HUES48 (cell line): ENCODE results near the gene TSPAN15.

ENCODE experiments used
- H3K27ac ChIP-seq: one replicate; pipeline ENCODE4 v1.7.0; 2013; ENCODE audit warnings: low read depth, low read length, inconsistent platforms
- H3K27me3 ChIP-seq: 2 replicates; pipeline ENCODE4 v1.6.1; 2013; ENCODE audit warnings: mild to moderate bottlenecking, low read length; ENCODE audit not compliant: control insufficient read depth, insufficient read depth
- H3K36me3 ChIP-seq: 2 replicates; pipeline ENCODE4 v1.6.1; 2013; ENCODE audit warnings: low read length; ENCODE audit not compliant: control insufficient read depth, insufficient read depth
- H3K4me1 ChIP-seq: 2 replicates; pipeline ENCODE4 v1.6.1; 2013; ENCODE audit warnings: mild to moderate bottlenecking, low read length; ENCODE audit not compliant: control insufficient read depth, insufficient read depth
- H3K4me3 ChIP-seq: 2 replicates; pipeline ENCODE4 v1.5.1; 2013; ENCODE audit warnings: mild to moderate bottlenecking, low read depth, low read length
- H3K9ac ChIP-seq: 2 replicates; pipeline ENCODE4 v1.6.1; 2013; ENCODE audit warnings: mild to moderate bottlenecking, low read depth, low read length, moderate library complexity
- H3K9me3 ChIP-seq: 2 replicates; pipeline ENCODE4 v1.6.1; 2013; ENCODE audit warnings: low read length; ENCODE audit not compliant: control insufficient read depth, insufficient read depth

The TSPAN15 gene

GRCh38 chr10:69468751-69469089 is 17.5 kb downstream of the TSPAN15 start:
- Histone ChIP-seq H3K4me1 (peaks cover 12% of the 10 kb centered on the region), H3K9ac (no peak overlapping the region), H3K9me3 (no peaks in the 10 kb centered on the region), H3K27ac (no peak overlapping the region), H3K4me3 (no peak overlapping the region; the same call in 1 of the 2 replicates), H3K27me3 (no peaks in the 10 kb centered on the region), H3K36me3 (no peaks in the 10 kb centered on the region)

- no peak overlapping the region for H3K27ac ChIP-seq
- no peaks in the 10 kb centered on the region for H3K36me3 ChIP-seq
- H3K4me3 ChIP-seq = no peak overlapping the region
- no peaks in the 10 kb centered on the region for H3K9me3 ChIP-seq
- no peaks in the 10 kb centered on the region for H3K27me3 ChIP-seq
- H3K4me1 ChIP-seq = peaks cover 12% of the 10 kb centered on the region
- no peak overlapping the region for H3K9ac ChIP-seq
These were observed 18.7 kb downstream of the TSPAN15 start for GRCh38 chr10:69469976-69470375.

- Histone ChIP-seq H3K36me3 (no peaks in the 10 kb centered on the region), H3K9me3 (no peaks in the 10 kb centered on the region), H3K27ac (no peak overlapping the region), H3K4me1 (peaks cover 12% of the 10 kb centered on the region), H3K27me3 (no peaks in the 10 kb centered on the region), H3K9ac (no peak overlapping the region), H3K4me3 (no peak overlapping the region)
These were observed 19.5 kb downstream of the TSPAN15 start for GRCh38 chr10:69470463-69471384.

GRCh38 chr10:69472142-69472541 is 20.9 kb downstream of the TSPAN15 start:
- H3K27ac ChIP-seq = no peak overlapping the region
- H3K4me1 ChIP-seq = peaks cover 12% of the 10 kb centered on the region

GRCh38 chr10:69472544-69472943 is 21.3 kb downstream of the TSPAN15 start:
- H3K36me3 ChIP-seq = no peaks in the 10 kb centered on the region
- H3K4me3 ChIP-seq = no peak overlapping the region
- no peaks in the 10 kb centered on the region for H3K27me3 ChIP-seq
- H3K27ac ChIP-seq = no peak overlapping the region
- H3K9ac ChIP-seq = no peak overlapping the region
- H3K9me3 ChIP-seq = no peaks in the 10 kb centered on the region
- H3K4me1 ChIP-seq = peaks cover 12% of the 10 kb centered on the region

More at GRCh38 chr10:69472142-69472541, 20.9 kb downstream of the TSPAN15 start:
- Histone ChIP-seq H3K4me3 (no peak overlapping the region), H3K27me3 (no peaks in the 10 kb centered on the region), H3K9me3 (no peaks in the 10 kb centered on the region), H3K36me3 (no peaks in the 10 kb centered on the region), H3K9ac (no peak overlapping the region)

- Histone ChIP-seq H3K27ac (no peak overlapping the region), H3K4me3 (no peak overlapping the region), H3K27me3 (no peaks in the 10 kb centered on the region), H3K9me3 (no peaks in the 10 kb centered on the region), H3K9ac (no peak overlapping the region), H3K4me1 (peaks cover 7% of the 10 kb centered on the region), H3K36me3 (no peaks in the 10 kb centered on the region)
These were observed 22.2 kb downstream of the TSPAN15 start for GRCh38 chr10:69473304-69473990.

- no peaks in the 10 kb centered on the region for H3K36me3 ChIP-seq
- H3K4me3 ChIP-seq = no peak overlapping the region
- no peaks in the 10 kb centered on the region for H3K9me3 ChIP-seq
- H3K27ac ChIP-seq = no peak overlapping the region
- no peaks in the 10 kb centered on the region for H3K27me3 ChIP-seq
- no peaks in the 10 kb centered on the region for H3K4me1 ChIP-seq
- no peak overlapping the region for H3K9ac ChIP-seq
These were observed 23.6 kb downstream of the TSPAN15 start for GRCh38 chr10:69474742-69475432.

GRCh38 chr10:69475433-69475830 is 24.2 kb downstream of the TSPAN15 start:
- Histone ChIP-seq H3K9me3 (no peaks in the 10 kb centered on the region), H3K4me3 (no peak overlapping the region), H3K36me3 (no peaks in the 10 kb centered on the region), H3K27me3 (no peaks in the 10 kb centered on the region), H3K9ac (no peak overlapping the region), H3K4me1 (no peaks in the 10 kb centered on the region), H3K27ac (no peak overlapping the region)

GRCh38 chr10:69477968-69478597 is 26.8 kb downstream of the TSPAN15 start:
- Histone ChIP-seq H3K4me1 (no peaks in the 10 kb centered on the region), H3K9me3 (no peaks in the 10 kb centered on the region), H3K9ac (no peak overlapping the region), H3K4me3 (no peak overlapping the region), H3K36me3 (no peaks in the 10 kb centered on the region), H3K27me3 (no peaks in the 10 kb centered on the region), H3K27ac (no peak overlapping the region)

GRCh38 chr10:69479240-69480067 is 28.2 kb downstream of the TSPAN15 start:
- Histone ChIP-seq H3K36me3 (no peaks in the 10 kb centered on the region), H3K4me1 (no peaks in the 10 kb centered on the region), H3K4me3 (no peak overlapping the region), H3K27ac (no peak overlapping the region), H3K9me3 (no peaks in the 10 kb centered on the region), H3K27me3 (no peaks in the 10 kb centered on the region), H3K9ac (no peak overlapping the region)
